SHP77 (cell line): ENCODE data around the gene YWHAE.
A peak's percentile ranks its signal among the peaks of the same experiment; 100 is the strongest.
"Not testable (repeated sequence)": the region's sequence is repeated elsewhere in the genome, so short reads cannot be mapped to it uniquely, and the experiment has no call there.

ENCODE experiments used
- DNase-seq, 2 experiments: peaks; one replicate each; lab custom pipeline; 2025; lab: John Stamatoyannopoulos, UW

The YWHAE gene

DNA sequence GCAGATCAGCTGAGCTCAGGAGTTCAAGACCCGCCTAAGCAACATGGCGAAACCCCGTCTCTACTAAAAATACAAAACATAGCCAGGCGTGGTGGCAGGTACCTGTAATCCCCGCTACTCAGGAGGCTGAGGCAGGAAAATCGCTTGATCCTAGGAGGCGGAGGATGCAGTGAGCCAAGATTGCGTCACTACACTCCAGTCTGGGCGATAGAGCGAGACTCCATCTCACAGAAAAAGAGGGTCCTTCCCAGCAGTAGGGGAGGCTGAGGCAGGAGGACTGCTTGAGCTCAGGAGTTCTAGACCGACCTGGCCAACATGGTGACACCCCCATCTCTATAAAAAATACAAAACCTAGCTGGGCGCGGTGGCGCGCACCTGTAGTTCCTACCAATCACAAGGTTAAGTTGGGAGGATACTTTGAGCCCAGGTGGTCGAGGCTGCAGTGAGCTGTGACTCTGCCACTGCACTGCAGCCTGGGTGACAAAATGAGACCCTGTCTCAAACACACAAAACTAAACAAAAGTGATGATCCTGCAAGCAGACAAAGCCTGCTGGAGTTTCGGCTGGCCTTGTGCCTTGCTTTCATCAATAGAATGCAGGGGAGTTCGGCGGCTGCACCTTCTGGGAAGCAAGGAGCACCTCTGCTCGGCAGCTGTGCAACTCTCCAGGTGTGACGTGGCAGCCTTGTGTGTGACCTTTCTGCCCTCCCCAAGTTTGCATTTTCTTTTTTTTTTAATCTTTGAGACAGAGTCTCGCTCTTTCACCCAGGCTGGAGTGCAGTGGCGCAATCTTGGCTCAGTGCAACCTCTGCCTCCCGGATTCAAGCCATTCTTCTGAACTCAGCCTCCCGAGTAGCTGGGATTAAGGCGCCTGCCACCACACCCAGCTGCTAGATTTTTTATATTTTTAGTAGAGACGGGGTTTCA is 12.4 kb upstream of the YWHAE start:
- DNase-seq: no peak

DNA sequence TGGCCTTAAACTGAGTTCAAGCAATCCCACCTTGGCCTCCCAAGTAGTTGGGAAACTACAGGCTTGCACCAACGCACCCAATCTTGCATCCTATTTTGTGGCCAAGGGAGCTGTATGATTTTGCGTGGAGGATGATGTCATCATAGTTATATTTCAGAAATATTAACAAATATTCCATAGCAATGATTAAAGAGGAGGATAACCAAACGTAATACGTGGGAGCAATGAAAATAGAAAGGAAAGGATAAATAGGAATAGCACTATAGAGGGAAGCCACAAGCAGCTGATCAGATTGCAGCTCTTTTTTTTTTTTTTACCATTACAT is 2.2 kb upstream of the YWHAE start:
- DNase-seq: no peak

DNA sequence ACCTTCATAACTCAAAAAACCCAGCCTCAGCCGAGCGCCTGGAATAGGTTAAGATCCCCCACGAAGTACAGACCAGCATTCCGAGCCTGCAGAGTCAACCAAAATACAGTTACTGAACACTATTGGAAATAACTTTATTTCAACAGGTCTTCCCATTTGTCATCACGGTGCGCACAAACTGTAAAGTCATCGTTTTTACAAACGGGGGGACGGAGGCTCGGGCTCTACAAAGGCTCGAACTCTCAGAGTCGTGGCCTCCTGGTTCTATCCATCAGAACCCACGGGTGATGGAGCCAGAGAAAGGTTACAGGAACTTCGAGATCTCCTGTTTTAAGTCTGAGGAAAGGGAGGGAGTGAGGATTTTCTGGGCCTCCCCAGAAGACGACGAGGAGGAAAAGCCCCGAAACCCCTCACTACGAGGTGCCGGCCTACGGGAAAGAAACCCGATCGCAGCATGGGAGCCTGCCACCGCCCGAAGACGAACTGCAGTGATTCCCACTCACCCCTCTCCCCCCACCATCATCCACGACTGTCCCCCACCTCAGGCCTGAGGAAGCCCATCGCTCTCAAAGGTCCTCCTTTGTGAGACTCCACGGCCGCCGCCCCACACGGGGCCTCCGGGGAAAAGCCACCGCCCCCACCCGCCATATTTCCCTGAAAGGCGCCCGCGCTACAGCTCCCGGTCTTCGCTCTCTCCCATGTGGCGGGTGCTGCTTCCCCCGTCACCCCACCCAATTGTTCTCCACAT is 917 bp downstream of the YWHAE start:
- DNase-seq: peak in 1 of 2 experiments; percentile 42

DNA sequence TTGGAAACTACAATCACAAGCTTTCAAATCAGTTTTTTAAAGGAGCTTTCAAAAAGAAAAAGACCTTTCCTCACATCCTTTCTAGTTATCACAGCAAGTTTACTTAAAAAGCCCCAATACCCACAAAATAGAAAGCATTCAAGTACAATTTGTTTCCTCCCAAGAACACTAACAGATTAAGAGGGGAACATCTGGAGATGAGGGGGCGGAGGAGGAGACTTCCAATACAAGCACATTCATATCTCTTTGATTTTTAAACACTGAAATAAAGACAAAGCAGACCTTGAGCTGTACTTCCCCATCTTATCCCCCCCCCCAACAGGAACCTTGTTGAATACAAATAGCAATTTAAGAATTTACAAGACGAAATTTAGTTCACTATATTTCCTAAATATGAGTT is 2.0 kb downstream of the YWHAE start:
- no peak for DNase-seq

DNA sequence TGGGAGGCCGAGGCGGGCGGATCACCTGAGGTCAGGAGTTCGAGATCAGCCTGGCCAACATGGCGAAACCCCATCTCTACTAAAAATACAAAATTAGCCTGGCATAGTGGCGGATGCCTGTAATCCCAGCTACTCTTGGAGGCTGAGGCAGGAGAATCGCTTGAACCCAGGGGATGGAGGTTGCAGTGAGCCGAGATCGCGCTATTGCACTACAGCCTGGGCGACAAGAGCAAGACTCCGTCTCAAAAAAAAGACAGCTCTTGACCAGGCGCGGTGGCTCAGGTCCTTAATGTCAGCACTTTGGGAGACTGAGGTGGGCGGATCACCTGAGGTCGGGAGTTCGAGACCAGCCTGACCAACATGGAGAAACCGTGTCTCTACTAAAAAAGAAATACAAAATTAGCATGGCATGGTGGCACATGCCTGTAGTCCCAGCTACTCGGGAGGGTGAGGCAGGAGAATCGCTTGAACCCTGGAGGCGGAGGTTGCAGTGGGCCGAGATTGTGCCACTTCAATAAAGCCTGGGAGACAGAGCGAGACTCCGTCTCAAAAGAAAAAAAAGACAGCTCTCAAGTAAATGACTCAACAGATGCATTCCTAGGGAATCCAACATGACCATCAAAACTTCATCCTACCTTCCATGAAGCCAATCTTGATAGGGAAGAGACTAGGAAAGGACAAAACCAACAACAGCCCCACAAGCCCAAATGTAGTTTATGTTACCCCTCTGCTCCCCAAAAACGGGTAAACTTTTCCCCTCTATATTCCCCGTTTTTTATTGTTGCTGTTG is 4.0 kb downstream of the YWHAE start:
- DNase-seq: not testable (repeated sequence)

DNA sequence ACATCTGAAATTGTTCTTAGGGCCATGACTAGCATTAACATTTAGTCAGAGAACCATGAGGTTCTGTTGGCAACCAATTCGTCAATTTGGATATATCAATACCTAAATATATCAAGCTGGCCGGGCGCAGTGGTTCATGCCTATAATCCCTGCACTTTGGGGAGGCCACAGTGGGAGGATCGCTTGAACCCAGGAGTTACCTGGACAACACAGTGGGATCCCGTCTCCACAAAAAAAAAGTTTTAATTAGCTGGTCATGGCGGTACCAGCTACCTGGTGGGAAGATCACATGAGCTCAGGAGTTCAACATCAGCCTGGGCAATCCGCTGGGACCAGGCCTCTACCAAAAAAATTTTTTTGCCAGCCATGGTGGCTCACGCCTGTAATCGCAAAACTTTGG is 8.4 kb downstream of the YWHAE start:
- no peak for DNase-seq

DNA sequence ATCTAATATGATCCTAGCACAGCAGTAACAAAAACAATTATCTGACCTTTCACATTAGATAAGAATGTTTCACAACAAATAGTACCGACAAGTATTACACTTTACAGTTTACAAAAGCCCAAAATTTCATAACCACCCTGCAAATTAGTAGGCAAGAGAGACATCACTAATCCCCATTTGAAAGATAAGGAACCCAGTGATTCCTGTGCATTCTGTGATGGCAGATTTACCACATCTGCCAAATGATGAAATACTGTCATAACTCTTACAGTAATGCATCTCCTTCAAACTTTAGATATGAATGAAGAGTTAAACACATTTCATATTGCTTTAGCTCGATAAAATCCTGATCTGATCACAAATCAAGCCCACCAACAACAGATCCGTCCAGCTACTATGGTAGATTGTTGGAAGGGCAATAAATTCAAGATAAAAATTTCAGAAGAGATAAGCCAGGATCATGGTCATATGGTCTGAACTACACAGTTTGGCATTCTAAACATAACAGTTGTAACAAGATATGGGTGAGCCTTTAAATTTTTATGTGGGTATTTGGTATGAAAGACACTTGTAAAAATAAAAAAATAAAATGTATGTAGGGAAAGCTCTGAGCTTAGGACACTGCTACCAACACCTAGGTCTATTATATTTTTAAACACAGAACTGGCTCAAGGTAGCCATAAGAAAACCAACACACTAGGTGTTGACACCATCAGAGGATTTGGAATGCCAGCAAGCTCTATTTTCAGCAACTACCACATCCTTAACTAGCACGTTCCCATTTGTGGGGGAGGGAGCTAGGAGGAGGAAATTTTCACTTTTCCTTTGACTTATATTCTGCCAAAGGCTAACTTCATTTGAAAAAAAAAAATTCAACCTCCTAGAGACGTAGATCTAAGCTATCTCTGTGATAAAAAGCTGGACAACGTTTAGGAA is 9.3 kb downstream of the YWHAE start:
- no peak for DNase-seq

DNA sequence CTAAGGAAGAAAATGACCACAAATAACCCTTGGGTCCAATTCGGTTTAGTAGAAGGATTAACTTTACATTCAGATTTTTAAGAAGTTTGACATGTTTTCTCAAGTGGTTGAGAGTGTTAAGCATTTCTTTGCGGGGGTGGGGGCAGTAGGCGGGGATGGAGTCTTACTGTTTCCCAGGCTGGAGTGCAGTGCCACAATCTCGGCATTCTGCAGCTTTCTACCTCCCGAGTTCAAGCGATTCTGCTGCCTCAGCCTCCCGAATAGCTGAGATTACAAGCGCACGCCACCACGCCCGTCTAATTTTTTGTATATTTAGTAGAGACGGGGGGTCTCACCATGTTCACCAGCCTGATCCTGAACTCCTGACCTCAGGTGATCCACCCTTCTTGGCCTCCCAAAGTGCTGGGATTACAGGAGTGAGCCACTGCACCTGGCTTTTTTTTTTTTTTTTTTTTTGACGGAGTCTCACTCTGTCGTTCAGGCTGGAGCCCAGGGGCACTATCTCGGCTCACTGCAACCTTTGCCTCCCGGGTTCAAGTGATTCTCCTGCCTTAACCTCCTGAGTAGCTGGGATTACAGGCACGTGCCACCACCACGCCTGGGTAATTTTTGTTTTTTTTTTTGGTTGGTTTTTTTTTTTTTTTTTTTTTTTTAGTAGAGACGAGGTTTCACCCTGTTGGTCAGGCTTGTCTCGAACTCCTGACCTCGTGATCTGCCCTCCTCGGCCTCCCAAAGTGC is 12.4 kb downstream of the YWHAE start:
- DNase-seq: not testable (repeated sequence)

DNA sequence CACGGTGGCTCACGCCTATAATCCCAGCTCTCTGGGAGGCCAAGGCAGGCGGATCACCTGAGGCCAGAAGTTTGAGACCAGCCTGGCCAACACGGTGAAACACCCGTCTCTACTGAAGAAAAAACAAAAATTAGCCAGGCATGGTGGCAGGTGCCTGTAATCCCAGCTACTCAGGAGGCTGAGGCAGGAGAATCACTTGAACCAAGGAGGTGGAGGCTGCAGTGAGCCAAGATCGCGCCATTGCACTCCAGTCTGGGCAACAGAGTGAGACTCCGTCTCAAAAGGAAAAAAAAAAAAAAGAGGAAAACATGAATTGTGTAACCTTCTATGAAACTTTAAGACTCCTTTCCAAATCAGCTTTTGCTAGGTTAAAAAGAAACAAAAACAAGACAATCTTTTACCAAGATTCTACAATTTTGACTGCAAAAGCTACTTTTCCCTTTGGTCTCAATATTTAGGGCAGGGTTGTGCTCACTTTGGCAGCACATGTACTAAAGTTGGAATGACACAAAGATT is 13.3 kb downstream of the YWHAE start:
- DNase-seq: not testable (repeated sequence)

DNA sequence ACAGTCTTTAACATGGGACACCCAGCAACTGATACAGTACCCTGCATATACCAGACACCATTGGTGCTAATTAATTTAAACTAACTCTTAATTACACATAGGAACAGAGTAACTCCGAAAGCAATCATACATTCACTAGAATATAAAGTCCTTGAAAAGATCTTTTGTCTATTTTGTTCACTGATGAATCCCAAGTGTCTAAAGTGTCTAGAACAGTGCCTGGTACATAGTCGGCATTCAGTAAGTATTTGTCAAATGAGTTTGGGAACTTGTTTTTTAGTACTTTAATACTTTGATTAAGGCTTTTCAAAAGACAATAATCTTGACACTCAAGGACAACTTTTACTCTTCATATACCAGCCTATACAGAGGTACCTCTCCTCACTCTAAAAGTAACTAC is 13.8 kb downstream of the YWHAE start:
- DNase-seq: no peak

DNA sequence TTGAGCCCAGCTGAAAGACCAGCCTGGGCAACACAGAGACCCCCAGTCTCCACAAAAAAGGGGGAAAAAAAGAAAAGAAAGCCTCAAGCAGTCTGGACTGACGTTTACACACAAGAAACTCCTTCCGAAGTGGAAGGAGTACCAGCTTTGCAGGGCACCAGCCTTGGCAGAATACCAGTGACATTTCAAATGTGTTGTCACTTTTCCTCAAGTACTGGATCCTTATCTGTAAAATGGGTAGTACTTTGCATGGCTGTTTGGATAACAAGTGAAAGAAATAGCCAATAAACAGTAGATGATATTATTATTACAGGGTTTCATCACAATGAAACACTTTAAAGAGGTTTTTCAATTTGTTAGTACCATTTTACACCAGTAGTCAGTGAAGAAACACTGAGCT is 14.2 kb downstream of the YWHAE start:
- DNase-seq: no peak

DNA sequence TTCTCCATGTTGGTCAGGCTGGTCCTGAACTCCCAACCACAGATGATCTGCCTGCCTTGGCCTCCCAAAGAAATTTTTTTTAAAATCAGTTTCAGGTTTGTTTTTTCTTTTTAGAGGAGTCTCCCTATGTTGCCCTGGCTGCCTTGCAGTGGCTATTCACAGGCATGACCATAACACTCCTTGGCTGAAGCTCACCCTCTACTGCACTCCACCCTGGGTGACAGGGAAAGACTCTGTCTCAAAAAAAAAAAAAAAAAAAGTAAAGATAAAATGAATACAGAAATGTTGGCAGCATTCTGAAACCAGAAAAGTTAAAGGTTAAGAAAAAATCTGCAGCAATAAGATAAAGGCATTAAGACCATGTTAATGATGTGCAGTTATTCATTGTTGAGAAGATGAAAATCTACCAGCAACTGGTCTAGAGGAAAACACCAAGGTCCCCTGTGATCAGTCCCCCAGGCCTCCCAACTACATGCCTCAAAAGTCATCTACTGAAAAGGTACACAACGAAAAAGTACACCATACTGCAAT is 15.1 kb downstream of the YWHAE start:
- no peak for DNase-seq

DNA sequence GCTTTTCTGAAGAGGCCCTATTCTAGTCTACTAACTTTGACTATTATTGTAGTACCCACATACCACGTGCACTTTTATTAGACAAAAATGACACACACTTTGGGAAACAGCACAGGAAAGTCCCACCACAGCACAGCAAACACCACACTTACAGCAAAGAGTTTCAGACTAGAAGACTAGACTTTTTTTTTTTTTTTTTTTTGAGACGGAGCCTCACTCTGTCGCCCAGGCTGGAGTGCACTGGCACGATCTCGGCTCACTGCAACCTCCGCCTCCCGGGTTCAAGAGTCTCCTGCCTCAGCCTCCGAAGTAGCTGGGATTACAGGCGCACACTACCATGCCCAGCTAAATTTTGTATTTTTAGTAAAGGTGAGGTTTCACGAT is 20.1 kb downstream of the YWHAE start:
- DNase-seq: no peak

DNA sequence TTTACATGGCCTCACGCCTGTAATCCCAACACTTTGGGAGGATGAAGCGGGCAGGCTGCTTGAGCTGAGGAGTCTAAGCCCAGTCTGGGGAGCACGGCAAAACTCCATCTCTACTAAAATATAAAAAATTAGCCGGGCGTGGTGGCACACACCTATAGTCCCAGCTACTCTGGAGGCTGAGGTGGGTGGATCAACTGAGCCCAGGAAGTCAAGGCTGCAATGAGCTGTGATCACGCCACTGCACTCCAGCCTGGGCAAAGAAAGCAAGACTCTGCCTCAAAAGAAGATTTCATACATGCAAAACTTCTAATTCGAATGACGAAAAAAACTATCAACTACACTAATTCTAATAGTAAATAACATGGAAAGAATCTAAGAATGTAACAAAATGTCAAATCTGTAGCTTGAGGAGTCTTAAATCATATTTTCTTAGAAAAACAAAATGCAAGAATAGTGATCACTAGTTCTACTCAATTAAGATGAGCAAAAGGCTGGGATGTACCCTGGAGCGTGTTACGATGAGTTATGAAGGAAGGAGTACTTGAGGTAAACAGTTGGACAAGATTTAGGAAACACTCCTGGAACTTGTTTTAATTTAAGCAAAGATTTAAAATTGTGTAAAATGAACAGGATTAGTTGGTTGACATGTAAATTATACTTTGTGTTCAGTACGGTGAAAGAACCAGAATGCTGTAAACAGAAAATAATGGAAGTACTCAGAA is 20.7 kb downstream of the YWHAE start:
- no peak for DNase-seq

DNA sequence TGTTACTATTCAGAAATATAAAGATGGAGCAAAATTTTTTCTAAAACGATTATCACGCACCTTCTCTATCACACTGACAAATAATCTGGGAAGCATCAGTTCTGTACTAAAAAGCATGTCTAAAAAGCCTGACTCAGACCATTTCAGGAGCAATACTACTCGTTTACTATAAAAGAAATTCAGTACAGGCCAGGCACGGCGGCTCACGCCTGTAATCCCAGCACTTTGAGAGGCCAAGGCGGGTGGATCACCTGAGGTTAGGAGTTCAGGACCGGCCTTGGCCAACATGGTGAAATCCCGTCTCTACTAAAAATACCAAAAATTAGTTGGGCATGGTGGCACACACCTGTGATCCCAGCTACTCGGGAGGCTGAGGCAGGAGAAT is 21.6 kb downstream of the YWHAE start:
- not testable (repeated sequence) for DNase-seq

DNA sequence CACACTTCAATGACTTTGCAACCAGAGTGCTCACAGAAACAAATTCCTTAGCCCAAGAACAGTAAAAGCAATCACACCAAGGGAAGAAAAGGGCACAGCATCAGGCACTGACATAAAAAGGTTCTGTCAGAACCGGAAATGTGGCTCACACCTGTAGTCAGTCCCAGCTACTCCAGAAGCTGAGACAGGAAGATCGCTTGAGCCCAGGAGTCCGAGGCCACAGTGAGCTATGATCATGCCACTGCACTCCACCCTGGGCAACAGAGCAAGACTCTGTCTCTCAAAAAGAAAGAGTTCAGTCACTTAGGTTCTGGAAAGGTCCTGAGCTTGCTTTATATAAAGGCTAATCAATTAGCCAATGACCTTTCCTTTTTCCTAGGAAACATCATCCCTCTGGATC is 22.7 kb downstream of the YWHAE start:
- no peak for DNase-seq

DNA sequence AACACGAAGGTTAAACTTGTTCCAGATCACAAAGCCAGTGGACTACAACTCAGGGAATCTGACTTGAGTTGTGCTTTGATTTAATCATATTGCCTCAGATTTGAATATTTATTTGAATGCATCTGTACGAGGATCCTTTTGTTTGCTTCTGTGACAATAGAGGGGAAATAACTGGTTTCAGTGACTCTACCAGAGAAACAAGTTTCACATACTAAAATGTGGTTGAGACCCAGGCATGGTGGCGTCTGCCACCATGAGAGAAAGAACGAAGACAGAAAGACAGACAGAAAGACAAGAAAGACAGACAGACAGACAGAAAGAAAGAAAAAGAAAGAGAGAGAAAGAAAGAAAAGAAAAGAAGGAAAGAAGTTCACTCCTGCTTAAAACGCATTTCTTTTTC is 24.0 kb downstream of the YWHAE start:
- no peak for DNase-seq

DNA sequence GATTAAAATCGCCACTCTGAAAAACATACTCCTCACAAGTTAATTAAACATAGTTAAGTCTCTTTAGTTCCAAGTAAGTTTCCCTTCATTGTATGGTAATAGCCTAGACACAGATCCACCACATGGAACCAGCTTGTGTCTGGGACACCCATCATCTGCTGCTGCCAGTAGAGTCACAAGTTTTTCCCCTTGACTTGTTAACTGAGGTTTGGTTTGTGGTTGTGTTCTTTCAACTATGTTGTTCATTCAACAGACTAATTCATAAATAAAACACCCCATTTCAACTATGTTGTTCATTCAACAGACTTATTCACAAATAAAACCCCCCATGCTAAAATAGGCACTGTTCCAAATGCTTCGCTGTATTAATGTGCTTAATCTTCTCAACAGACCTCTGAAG is 24.4 kb downstream of the YWHAE start:
- DNase-seq: no peak

DNA sequence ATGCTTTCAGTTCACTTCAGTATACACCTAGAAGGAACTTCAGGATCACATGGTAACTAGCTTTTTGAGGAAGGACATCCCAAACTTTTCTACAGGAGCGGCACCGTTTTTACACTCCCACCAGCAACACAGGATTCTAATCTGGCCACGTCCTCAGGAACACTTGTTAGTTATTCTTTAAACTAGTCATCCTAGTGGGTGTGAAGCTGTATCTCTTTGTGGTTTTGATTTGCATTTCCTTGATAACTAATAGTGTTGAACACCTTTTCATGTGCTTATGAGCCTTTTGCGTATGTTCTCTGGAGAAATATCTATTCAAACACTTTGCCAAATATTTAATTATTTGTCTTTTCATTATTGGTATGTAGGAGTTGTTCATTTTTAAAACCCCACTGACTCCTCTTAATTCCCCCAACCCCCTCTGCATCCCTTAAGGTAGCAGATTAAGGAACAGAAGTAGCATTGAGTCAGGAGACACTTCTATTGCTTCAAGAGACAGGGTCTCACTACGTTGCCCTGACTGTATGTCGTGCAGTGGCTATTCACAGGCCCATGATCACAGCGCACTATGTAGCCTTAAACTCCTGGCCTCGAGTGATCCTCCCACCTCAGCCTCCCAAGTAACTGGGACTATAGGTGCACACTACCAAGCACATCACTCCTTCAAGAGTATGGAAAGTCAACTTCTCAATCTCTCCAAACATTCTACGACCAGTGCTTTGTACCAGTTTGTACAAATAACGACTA is 25.4 kb downstream of the YWHAE start:
- DNase-seq: no peak
